GM12878 (cell line): Measurements from ENCODE around the gene CTR9.

Experiments used
- CHD1 ChIP-seq: IDR thresholded peaks from 2 replicates; pipeline ENCODE4 v1.6.1; 2012; ENCODE audit warnings: low read depth, low read length, improper control_type of control experiment
- GABPA ChIP-seq: IDR thresholded peaks from 2 replicates; pipeline ENCODE4 v1.6.1; 2014; ENCODE audit warnings: antibody characterized with exemption, low read depth, mild to moderate bottlenecking, inconsistent platforms
- MEF2A ChIP-seq: IDR thresholded peaks from 2 replicates; pipeline ENCODE4 v1.6.1; 2011; ENCODE audit warnings: low read depth, mild to moderate bottlenecking, low read length, moderate library complexity; ENCODE audit not compliant: insufficient read depth
- POLR2AphosphoS5 ChIP-seq: IDR thresholded peaks from 2 replicates; pipeline ENCODE4 v1.6.1; 2011; ENCODE audit warnings: mild to moderate bottlenecking, low read length, inconsistent platforms
- RAD21 ChIP-seq: IDR thresholded peaks from 2 replicates; pipeline ENCODE4 v1.6.1; 2011; ENCODE audit warnings: mild to moderate bottlenecking, low read depth, low read length, moderate library complexity; ENCODE audit not compliant: insufficient read depth
- REST ChIP-seq: IDR thresholded peaks from 2 replicates; pipeline ENCODE4 v1.6.1; 2012; ENCODE audit warnings: mild to moderate bottlenecking, low read depth, low read length
- SUPT20H ChIP-seq: IDR thresholded peaks from 2 replicates; pipeline ENCODE4 v1.6.1; 2011; ENCODE audit warnings: low read depth, mild to moderate bottlenecking, low read length, moderate library complexity, borderline replicate concordance; ENCODE audit not compliant: control insufficient read depth
- ZNF274 ChIP-seq: IDR thresholded peaks from one replicate; pipeline ENCODE4 v1.8.0; 2011; ENCODE audit not compliant: insufficient read length, insufficient read depth
- TF ChIP-seq, protein P1 (sequence below), 3 experiments: IDR thresholded peaks in 2 of 3; conservative IDR thresholded peaks in 1 of 3; 2 replicates each; pipeline ENCODE4 v1.5.1; 2011; ENCODE audit warnings: low read depth in 3 of 3, low read length in 3 of 3, mild to moderate bottlenecking in 3 of 3, control low read depth in 2 of 3, moderate library complexity in 2 of 3, inconsistent platforms in 1 of 3, mixed read lengths in 1 of 3; ENCODE audit not compliant: control insufficient read depth in 2 of 3, insufficient read depth in 1 of 3; ENCODE audit errors: extremely low read depth in 1 of 3

GRCh38 chr11:10730151-10730550, 20.9 kb upstream of the CTR9 start:
- TF ChIP-seq, protein P1, sequence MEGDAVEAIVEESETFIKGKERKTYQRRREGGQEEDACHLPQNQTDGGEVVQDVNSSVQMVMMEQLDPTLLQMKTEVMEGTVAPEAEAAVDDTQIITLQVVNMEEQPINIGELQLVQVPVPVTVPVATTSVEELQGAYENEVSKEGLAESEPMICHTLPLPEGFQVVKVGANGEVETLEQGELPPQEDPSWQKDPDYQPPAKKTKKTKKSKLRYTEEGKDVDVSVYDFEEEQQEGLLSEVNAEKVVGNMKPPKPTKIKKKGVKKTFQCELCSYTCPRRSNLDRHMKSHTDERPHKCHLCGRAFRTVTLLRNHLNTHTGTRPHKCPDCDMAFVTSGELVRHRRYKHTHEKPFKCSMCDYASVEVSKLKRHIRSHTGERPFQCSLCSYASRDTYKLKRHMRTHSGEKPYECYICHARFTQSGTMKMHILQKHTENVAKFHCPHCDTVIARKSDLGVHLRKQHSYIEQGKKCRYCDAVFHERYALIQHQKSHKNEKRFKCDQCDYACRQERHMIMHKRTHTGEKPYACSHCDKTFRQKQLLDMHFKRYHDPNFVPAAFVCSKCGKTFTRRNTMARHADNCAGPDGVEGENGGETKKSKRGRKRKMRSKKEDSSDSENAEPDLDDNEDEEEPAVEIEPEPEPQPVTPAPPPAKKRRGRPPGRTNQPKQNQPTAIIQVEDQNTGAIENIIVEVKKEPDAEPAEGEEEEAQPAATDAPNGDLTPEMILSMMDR (IDR thresholded peaks at IDR 0.05 in 2 of 3, conservative IDR thresholded peaks at IDR 0.05 in 1 of 3; ENCODE audit: control insufficient read depth in 2 of 3, extremely low read depth in 1 of 3, insufficient read depth in 1 of 3, low read depth in 3 of 3, low read length in 3 of 3), result no peak
- TF ChIP-seq MEF2A (no peak), GABPA (no peak), REST (no peak), CHD1 (no peak), SUPT20H (no peak), ZNF274 (no peak), RAD21 (no peak), POLR2AphosphoS5 (no peak)
